Esophagus muscularis mucosa (tissue), 4 donors: ENCODE measurements around the gene BLOC1S6.

Source experiments
- EP300 ChIP-seq: sonication (generic); formaldehyde crosslinking; IDR thresholded peaks from one replicate; pipeline ENCODE4 v1.6.1; 2017; ENCODE audit warnings: antibody characterized with exemption
- POLR2A ChIP-seq: fragments of 450-650 bp; IDR thresholded peaks from one replicate; pipeline ENCODE4 v1.6.1; 2017; ENCODE audit warnings: antibody characterized with exemption, moderate library complexity, mild to moderate bottlenecking, low read depth
- POLR2AphosphoS5 ChIP-seq, 2 donors: sonication (generic); formaldehyde crosslinking; IDR thresholded peaks; one replicate each; pipeline ENCODE4 v1.6.1; 2017; ENCODE audit warnings: antibody characterized with exemption in 2 of 2
- TF ChIP-seq, protein P1 (sequence below), 3 experiments: fragments of 200-600 bp in 2 of 3; fragments of 450-650 bp in 1 of 3; sonication (generic) in 2 of 3; IDR thresholded peaks; one replicate each; pipeline ENCODE4 v1.5.1; 2017 to 2019; ENCODE audit warnings: antibody characterized with exemption in 3 of 3, mild to moderate bottlenecking in 2 of 3, moderate library complexity in 1 of 3

DNA sequence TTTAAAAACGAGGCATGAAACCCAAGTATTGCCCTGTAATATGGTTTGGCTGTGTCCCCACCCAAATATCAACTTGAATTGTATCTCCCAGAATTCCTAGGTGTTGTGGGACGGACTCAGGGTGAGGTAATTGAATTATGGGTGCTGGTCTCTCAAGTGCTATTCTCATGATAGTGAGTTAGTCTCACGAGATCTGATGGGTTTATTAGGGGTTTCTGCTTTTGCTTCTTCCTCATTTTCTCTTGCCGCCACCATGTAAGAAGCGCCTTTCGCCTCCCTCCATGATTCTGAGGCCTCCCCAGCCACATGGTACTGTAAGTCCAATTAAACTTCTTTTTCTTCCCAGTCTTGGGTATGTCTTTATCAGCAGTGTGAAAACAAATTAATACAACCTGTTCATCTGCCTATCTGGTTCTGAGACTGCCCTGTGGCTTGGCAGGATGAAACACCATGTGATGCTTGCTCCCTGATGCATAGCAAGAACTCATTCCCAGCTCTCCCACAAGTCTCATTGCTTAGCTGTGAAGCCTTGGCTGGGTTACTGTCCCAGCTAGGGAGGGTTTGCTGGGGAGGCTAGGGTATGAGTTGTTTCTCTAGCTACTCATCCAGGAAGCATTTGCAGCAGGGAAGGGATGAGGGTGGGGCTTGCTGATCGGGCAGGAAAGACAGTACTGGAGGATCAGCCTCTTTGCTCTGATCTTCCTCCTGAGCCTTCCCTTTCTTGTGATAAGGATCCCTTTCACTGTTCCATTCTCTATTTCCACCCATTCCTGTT lies 43.9 kb downstream of the BLOC1S6 start:
- no peak for TF ChIP-seq POLR2AphosphoS5 (IDR thresholded peaks at IDR 0.05)
- TF ChIP-seq, protein P1, sequence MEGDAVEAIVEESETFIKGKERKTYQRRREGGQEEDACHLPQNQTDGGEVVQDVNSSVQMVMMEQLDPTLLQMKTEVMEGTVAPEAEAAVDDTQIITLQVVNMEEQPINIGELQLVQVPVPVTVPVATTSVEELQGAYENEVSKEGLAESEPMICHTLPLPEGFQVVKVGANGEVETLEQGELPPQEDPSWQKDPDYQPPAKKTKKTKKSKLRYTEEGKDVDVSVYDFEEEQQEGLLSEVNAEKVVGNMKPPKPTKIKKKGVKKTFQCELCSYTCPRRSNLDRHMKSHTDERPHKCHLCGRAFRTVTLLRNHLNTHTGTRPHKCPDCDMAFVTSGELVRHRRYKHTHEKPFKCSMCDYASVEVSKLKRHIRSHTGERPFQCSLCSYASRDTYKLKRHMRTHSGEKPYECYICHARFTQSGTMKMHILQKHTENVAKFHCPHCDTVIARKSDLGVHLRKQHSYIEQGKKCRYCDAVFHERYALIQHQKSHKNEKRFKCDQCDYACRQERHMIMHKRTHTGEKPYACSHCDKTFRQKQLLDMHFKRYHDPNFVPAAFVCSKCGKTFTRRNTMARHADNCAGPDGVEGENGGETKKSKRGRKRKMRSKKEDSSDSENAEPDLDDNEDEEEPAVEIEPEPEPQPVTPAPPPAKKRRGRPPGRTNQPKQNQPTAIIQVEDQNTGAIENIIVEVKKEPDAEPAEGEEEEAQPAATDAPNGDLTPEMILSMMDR (IDR thresholded peaks at IDR 0.05) = no peak
- TF ChIP-seq POLR2A = no peak
- TF ChIP-seq EP300 = no peak
